NB4 (cell line): ENCODE measurements around the gene HVCN1.

Experiments
- MYC ChIP-seq: IDR thresholded peaks from 2 replicates; pipeline ENCODE4 v1.6.1; 2011; ENCODE audit warnings: low read depth, low read length
- POLR2A ChIP-seq: IDR thresholded peaks from 2 replicates; pipeline ENCODE4 v1.6.1; 2011; ENCODE audit warnings: mild to moderate bottlenecking; ENCODE audit not compliant: insufficient read length; ENCODE audit errors: extremely low read depth
- TF ChIP-seq, protein P1 (sequence below): IDR thresholded peaks from one replicate; pipeline ENCODE4 v1.5.1; 2012; ENCODE audit warnings: low read depth, low read length
- TF ChIP-seq, protein P2 (sequence below): IDR thresholded peaks from 2 replicates; pipeline ENCODE4 v1.6.1; 2011; ENCODE audit warnings: low read depth, low read length

GRCh38 chr12:110669193-110669502 lies 19.8 kb downstream of the HVCN1 start:
- TF ChIP-seq POLR2A (no peak), MYC (no peak)
- TF ChIP-seq, protein P1, sequence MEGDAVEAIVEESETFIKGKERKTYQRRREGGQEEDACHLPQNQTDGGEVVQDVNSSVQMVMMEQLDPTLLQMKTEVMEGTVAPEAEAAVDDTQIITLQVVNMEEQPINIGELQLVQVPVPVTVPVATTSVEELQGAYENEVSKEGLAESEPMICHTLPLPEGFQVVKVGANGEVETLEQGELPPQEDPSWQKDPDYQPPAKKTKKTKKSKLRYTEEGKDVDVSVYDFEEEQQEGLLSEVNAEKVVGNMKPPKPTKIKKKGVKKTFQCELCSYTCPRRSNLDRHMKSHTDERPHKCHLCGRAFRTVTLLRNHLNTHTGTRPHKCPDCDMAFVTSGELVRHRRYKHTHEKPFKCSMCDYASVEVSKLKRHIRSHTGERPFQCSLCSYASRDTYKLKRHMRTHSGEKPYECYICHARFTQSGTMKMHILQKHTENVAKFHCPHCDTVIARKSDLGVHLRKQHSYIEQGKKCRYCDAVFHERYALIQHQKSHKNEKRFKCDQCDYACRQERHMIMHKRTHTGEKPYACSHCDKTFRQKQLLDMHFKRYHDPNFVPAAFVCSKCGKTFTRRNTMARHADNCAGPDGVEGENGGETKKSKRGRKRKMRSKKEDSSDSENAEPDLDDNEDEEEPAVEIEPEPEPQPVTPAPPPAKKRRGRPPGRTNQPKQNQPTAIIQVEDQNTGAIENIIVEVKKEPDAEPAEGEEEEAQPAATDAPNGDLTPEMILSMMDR: no peak
- TF ChIP-seq, protein P2, sequence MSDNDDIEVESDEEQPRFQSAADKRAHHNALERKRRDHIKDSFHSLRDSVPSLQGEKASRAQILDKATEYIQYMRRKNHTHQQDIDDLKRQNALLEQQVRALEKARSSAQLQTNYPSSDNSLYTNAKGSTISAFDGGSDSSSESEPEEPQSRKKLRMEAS: no peak
